GM19328 (cell line): ENCODE results near the gene PRCP.

ENCODE experiments used
- ATAC-seq: cut with Tn5 transposase; IDR thresholded peaks from one replicate; pipeline ENCODE4 v1.9.1; 2021; ENCODE audit warnings: mild to moderate bottlenecking, moderate library complexity; ENCODE audit not compliant: unreplicated experiment

PRCP gene

GRCh38 chr11:82832983-82833382 is 67.2 kb downstream of the PRCP start:
- ATAC-seq, result no peak

GRCh38 chr11:82831364-82831763 is 68.9 kb downstream of the PRCP start:
- ATAC-seq, result no peak

GRCh38 chr11:82830746-82831145 is 69.5 kb downstream of the PRCP start:
- no peak for ATAC-seq

GRCh38 chr11:82829101-82829500 is 71.1 kb downstream of the PRCP start:
- ATAC-seq, result no peak

- ATAC-seq, result no peak
Measured at GRCh38 chr11:82828472-82828871, 71.8 kb downstream of the PRCP start.

- no peak for ATAC-seq
Measured at GRCh38 chr11:82826526-82826925, 73.7 kb downstream of the PRCP start.

GRCh38 chr11:82823647-82824619 is 76.3 kb downstream of the PRCP start:
- no peak for ATAC-seq

- no peak for ATAC-seq
Measured at GRCh38 chr11:82818409-82819043, 81.7 kb downstream of the PRCP start.

- ATAC-seq, result no peak
Measured at GRCh38 chr11:82815406-82815805, 84.8 kb downstream of the PRCP start.

GRCh38 chr11:82814379-82814778 is 85.9 kb downstream of the PRCP start:
- ATAC-seq, result no peak

GRCh38 chr11:82811369-82811768 is 88.9 kb downstream of the PRCP start:
- ATAC-seq, result no peak

GRCh38 chr11:82810738-82811137 is 89.5 kb downstream of the PRCP start:
- ATAC-seq, result no peak

- no peak for ATAC-seq
Measured at GRCh38 chr11:82810326-82810725, 89.9 kb downstream of the PRCP start.

GRCh38 chr11:82807646-82808045 is 92.6 kb downstream of the PRCP start:
- no peak for ATAC-seq

- ATAC-seq, result no peak
Measured at GRCh38 chr11:82802710-82803109, 97.5 kb downstream of the PRCP start.

GRCh38 chr11:82796998-82797961 is 103.0 kb downstream of the PRCP start:
- no peak for ATAC-seq

GRCh38 chr11:82794490-82794889 is 105.7 kb downstream of the PRCP start:
- ATAC-seq, result no peak

- no peak for ATAC-seq
Measured at GRCh38 chr11:82792822-82793569, 107.2 kb downstream of the PRCP start.

GRCh38 chr11:82792319-82792718 is 107.9 kb downstream of the PRCP start:
- ATAC-seq, result no peak

- no peak for ATAC-seq
Measured at GRCh38 chr11:82791779-82792178, 108.5 kb downstream of the PRCP start.
